Limb (tissue), 2 donors: ENCODE results near the gene ZBTB4.
"Not testable (repeated sequence)": the region's sequence is repeated elsewhere in the genome, so short reads cannot be mapped to it uniquely, and the experiment has no call there.

Experiments used
- DNase-seq, 2 donors: peaks; one replicate each; pipeline ENCODE4 v3.0.0-alpha.2; 2016; ENCODE audit errors: extremely low spot score in 2 of 2

Gene ZBTB4

DNA sequence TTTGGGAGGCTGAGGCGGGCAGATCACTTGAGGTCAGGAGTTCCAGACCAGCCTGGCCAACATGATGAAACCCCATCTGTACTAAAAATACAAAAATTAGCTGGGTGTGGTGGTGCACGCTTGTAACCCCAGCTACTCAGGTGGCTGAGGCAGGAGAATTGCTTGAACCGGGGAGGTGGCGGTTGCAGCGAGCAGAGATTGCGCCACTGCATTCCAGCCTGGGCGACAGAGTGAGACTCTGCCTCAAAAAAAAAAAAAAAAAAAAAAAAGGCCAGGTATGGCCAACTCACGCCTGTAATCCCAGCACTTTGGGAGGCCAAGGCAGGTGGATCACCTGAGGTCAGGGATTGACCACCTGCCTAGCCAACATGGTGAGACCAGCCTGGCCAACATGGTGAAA, 4.7 kb downstream of the ZBTB4 start:
- DNase-seq, result not testable (repeated sequence)

DNA sequence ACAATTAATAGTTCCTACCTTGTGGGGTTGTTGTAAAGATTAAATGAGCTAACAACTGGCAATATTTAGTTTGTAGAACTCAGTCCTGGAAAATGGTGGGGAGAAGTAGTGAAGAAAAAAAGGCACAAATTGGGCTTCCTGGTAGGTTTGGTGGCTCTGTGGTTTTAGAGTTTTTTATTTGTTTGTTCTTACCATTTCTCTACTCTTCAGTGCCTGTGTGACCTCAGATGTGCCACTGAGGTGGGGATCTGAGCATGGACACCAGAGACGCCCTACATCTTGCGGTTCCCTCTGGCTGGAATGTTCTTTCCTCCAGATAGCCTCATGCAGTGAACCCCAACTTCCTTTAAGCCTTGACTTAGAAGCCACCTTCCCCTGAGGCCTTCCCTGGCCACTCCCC, 7.7 kb downstream of the ZBTB4 start:
- DNase-seq, result no peak

DNA sequence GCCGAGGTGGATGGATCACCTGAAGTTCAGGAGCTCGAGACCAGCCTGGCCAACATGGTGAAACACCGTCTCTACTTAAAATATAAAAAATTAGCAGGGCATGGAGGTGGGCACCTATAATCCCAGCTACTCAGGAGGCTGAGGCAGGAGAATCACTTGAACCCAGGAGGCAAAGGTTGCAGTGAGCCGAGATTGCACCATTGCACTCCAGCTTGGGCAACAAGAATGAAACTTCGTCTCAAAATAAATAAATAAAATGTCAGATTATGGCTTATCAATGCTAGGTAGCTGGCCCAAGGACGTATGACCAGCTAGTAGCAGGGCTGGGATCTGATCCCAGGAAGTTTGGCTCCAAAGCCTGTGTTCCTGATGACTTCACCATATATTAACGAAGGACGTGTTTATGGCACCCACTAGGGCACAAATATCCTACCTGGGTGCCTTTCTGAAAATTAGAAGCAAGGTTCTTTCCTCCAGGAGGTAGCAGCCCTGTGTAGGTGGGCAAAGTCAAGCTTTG, 8.9 kb downstream of the ZBTB4 start:
- not testable (repeated sequence) for DNase-seq

DNA sequence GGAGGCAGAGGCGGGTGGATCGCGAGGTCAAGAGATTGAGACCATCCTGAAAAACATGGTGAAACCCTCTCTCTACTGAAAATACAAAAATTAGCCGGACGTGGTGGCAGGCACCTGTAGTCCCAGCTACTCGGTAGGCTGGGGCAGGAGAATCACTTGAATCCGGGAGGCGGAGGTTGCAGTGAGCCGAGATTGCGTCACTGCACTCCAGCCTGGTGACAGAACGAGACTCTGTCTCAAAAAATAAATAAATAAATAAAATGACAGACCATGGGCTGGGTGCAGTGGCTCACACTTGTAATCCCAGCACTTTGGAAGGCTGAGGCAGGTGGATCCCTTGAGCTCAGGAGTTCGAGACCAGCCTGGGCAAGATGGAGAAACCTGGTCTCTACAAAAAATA, 9.6 kb downstream of the ZBTB4 start:
- not testable (repeated sequence) for DNase-seq

DNA sequence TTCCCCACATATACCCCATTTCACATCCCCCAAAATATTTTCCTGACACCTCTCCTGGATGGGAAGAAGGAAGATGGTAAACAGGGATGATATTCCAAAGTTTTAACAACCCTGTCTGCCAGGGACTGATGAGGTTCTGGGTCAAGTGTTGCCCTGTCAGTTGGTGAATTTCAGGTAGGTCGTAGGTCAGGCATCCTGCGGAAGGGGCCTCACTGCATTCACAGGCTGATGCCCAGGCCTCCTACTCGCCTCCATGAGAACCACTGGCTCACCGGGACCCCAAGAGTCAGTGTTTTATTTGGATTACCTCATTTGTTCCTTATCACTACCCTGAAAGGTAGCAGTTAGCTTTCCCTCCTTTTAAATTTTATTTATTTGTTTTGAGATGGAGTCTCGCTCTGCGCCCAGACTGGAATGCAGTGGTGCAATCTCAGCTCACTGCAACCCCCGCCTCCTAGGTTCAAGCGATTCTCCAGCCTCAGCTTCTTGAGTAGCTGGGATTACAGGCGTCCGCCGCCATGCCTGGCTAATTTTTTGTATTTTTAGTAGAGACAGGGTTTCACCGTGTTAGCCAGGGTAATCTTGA, 10.5 kb downstream of the ZBTB4 start:
- no peak for DNase-seq

DNA sequence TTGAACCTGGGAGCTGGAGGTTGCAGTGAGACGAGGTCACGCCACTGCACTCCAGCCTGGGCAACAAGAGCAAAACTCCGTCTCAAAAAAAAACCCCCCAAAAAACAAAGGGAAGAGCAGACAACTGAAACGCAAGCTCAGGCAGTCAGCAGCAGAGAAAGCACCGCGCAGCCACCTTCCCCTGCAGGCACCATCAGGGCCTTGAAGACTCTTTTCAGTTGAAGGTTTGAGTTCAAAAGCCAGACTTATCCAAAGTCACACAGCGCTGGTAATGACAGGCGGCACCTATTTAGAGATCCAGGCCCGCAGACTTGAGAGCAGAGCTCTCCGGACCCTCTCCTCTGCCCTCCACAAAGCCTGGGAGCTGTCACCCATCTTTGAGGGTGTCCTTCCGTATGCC, 11.1 kb downstream of the ZBTB4 start:
- no peak for DNase-seq

DNA sequence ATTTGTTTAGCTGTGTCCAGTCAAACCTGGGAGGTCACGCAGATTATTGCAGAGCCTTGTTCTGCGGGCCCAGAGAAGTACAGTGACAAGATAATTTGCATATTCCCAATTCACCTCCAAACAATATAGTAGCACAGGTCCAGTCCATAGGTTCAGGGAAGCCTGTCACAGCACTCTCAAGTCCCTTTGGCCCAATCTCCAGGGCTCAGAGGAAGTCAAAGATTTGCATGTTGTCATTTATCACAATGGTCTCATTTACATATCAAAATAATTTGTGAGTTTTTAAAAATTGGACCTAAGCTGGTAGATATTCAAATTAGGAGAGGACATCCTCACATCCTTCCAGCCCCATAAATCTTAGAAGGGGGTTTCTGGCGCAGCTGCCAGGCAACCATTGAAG, 11.9 kb downstream of the ZBTB4 start:
- no peak for DNase-seq

DNA sequence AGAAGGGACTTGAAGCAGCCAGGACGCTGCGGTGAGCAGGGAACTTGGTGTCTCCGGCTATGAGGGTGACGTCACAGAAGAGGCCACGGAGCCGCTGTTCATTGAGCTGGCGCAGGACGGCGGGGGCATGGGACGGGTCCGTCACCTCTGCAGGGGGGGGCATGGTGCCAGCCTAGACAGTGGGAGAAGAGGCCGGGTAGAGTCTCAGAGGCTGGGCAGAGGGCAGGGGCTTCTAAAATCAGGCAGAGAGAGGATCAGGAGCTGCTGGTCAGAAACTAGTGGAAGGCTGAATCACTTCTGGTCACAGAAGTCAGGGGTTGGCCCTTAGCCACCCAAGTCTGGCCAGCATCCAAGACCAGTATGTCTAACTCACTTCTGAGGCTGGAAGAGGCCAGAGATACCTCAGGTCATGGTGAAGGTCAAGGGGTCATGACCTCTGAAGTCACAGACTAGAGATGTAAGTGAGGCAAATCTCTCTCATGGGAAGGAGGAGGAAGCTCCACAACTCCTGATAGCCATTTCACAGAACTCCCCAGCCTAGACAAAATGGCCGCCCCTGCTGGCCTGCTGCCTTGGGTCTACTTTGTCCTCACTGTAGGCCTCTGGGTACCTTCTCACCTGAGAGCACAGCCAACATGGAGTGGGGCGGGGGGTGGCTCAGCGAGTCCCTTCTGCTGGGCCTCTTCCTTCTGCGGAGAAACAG, 12.6 kb downstream of the ZBTB4 start:
- DNase-seq, result no peak

DNA sequence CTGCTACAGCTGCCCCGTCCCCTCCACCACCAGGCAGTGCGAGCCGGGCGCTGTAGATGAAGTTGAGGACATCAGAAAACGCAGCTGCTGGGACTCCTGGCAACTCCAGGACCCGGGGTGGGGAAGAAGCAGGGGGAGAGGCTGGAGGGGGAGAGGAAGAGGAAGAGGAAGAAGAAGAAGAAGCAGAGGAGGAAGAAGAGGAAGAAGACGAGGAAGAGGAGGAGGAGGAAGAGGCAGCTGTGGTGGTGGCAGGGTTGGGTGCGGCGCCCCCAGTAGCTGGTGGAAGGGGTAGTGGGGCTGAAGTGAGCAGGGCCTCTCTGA, 13.2 kb downstream of the ZBTB4 start:
- DNase-seq, result no peak

DNA sequence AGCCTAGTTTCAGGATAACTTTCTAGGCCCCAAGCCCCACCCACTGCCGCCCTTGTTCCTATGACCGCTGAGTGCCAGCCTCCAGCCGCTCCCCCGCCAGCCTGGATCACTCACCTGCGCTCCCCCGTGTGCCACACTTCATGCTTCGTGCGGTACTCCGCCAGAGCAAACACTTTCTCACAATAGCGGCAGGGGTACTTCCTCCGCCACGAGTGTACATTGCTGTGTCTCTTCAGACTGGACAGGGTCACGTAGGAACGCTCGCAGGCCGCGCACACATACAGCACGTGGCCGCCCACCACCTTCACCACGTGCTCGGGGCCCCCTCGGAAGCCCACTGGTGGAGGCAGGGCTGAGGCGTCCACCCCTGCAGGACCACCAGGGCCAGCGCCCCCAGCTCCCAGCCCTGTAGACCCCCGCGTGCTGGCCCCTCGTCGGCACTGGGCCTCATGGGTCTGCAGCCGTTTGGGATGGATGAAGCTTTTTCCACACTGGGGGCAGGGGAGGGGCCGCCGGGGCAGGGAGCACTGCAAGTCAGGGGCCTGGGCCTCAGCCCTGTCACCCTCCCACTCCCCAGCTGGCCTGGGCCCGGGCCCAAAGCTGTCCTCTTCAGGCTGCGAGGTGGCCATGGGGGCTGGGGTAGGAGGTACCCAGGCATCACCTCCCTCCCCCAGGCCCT, 13.7 kb downstream of the ZBTB4 start:
- DNase-seq, result no peak

DNA sequence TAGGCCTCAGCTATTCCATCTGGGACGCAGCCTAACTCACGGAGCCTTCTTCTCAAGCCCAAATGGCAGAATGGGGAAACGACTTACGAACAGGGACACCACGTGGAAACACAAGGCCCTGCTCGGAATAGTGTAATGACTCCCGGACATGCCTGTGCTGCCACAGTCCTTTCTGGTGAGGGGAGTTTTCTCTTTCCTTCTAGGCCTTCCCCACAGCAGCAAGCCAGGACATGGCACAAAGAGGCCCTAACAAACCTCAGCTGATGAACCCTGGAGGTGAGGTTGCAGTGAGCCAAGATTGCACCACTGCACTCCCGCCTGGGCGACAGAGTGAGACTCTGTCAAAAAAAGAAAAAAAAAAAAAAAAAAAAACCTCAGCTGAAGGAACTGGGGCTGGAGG, 15.3 kb downstream of the ZBTB4 start:
- no peak for DNase-seq

DNA sequence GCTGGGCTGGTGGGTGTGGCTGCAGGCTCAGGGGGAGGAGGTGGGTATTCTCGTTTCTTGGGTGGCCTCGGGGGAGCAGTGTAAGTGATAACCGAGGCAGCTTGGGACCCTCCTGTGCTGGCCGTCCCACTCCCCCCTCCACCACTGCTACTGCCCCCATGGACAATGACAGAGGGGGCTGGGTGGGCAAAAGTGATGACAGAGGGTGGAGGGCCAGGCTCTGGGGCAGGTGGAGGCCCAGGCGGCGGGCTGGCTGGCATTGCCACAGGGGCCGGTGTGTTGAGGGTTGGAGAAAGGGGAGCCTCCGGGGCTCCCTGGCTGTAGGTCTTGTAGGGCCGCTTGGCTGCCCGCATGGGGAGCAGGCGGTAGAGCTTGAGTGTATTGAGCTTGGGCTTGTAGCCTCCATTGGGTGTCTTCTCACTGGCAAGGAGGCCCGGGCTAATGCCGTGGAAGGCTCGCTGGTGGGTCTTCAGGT, 16.0 kb downstream of the ZBTB4 start:
- DNase-seq, result no peak

DNA sequence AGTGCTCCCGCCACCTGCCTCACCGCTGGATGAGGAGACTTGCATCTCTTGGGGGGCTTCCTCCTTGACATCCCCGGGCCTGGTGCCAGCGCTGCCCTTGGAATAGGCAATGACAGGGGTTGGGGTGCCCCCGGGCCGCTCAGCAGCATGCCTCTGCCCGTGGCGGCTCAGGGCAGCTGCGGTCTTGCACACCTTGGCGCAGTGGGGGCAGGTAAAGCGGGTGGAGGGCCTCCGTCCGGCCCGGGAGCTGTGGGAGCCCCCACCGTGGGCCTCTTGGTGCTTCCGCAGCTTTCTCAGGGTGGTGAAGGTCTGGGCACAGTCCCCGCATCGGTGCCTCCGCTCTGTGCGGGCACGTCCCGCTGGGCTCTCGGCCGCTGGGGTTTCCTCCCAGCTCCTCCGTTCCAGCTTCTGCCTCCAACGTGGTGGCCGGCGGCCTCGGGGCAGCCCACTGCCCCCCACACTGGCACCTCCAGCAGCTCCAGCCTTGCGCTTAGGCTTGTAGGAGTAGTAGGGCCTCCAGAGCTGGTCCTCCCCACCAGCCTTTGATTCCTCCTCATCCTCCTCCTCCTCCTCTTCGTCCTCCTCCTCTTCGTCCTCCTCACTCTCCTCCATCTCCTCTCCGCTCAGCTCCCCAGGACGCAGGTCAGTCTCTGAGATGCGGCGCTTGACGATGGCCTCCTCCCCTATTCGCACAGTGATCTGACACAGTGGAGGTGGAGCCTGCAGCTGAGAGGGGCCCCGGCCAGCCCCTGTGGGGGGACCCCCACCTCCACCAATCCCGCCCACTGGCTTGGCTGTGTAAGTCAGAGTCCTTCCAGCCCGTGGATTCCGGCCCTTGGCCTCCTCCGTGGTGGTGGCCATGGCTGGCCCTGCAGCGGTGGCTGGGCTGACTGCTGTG, 16.7 kb downstream of the ZBTB4 start:
- DNase-seq, result no peak

DNA sequence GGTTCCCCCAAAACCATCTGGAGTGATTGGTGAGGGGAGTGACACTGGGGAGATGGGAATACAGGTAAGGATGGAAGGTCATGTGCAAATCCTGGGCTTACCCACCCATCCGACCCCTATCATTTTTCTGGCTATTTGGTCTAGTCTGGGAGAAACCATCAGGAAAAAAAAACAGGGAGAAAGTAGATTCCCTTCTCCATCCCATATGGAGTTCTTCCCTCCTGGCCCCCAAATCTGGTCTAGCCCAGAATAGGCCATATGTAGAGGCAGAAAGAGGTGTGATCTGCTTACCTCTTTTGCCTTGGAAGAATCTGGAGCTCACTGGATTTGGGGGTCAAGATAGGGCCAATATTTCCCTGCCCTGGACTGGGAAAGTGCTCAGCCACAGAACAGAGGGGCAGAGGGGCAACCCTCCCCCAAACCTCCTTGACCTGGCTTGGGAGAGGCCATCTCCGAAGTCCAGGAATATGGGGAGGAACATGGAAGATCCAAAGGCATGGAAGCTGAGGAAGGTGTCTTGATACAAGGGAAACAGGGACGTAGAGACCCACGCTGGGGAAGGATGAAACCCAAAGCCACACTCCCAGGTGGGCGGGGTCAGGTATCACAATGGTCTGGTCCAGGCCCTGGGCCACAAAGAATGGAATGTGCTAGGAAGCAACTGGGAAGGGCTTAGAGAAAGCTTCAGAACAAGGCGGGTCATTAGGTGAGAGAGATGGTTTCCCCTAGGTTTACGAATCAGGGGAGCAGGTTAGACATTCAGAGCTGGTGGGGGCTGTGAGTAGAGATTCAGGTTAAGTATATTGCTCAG, 18.4 kb downstream of the ZBTB4 start:
- DNase-seq, result no peak

DNA sequence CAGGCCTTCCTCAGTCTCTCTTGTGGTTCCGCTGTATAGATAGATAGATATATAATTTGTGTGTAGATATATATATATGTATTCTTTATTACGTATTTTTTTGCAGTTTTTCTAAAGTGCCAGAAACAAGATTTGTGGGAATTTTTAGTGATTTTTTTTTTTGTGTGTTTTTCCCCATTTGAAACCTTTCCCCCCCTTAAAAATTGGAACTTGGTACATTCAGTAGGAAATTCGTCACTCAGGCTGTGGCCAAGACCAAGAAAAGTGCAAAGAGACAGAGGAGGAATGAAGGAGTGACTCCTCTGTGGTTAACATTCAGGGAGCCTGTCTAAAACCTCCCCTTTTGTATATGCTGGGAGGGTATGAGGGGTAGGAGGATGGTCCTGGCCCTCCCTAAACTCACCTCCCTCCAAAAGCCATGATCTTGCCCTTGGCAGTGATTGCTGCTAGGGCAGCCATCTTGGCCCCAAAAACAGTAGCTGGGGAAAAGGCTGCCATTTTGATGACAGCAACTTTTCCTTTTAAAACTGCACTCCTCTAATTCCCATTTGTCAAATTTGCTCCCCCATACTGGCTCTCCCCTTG, 19.4 kb downstream of the ZBTB4 start:
- DNase-seq, result no peak

DNA sequence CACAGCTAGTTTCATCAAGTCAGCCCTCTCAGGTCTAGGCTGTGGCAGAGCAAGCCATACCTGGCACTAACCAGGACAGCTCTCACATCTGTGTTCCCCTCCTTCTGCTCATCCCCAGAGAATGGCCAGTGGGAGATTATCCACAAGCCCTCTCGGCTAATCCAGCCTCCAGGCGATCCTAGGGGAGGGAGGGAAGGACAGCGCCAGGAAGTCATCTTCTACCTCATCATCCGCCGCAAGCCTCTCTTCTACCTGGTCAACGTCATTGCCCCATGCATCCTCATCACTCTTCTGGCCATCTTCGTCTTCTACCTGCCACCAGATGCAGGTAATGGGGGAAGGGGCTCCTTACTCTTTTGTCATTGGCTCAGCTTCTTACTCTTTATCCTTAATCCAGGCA, 31.0 kb downstream of the ZBTB4 start:
- no peak for DNase-seq

DNA sequence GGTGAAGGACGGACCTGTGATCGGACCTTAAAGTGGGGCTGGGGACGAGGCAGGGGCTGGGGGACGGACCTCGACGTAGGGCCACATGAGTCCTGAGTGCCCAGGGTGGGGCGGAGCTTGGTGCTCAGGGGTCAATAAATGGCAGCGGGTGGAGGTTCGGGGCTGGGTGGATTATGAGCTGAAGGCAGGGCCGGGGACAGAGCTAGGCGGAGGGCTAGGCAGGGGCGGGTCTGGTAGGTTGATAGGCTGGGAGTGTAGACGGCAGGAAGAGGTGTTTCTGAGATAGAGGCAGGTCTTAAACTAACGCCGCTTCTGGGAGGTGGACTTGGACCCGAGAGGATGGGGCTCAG, 33.8 kb downstream of the ZBTB4 start:
- DNase-seq, result no peak

DNA sequence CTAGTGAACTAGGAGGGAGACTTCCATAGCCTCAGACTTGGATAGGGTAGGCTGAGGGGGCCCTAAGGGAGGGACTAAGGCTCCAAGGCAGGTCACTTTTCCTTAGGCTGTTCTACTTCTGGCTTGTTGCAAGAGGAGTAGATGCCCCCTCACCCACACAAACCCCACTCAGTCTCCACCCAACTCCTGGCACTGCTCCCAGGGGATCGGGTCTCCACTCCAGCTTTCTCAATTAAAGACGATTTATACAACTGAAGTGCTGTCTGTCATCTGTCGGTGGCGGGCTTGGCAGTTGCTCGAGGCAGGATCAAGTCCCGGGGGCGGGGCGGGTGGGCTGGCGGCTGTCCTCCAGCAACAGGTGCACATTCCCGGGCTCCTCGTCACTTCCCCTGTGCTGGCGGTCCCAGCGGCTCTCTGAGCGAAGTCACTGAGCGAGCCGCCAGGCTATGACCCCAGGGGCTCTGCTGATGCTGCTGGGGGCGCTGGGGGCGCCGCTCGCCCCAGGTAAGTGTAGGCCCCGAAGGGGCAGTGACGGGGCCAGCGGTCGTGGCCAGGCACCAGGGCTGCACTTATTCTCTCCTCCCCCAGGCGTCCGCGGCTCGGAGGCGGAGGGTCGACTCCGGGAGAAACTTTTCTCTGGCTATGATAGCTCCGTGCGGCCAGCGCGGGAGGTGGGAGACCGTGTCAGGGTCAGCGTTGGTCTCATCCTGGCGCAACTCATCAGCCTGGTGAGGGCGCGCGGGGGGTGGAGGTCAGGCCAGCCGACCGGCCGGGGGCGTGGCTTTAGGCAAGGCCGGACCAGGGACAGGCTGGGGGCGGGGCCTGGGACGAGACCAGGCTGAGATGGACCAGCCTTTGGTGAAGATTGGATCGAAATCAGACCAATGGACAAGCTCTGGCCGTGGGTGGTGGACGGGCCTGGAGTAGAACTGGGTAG, 34.5 kb downstream of the ZBTB4 start, which contains the start of gene CHRNB1:
Gene CHRNB1, plus strand, starts transcription at position 380 of the 937 bp plus-strand sequence. Its CDS starts 67 bp downstream, at position 447.
- peak; percentile 53 to 74 for DNase-seq
